NOMO-1 treated with DMSO at 0.1 percent for 48 hours (cell line): ENCODE measurements around the gene OR4C15.

Experiments used
- DNase-seq: peaks from one replicate; lab custom pipeline; 2025; ENCODE audit not compliant: unreplicated experiment; lab: John Stamatoyannopoulos, UW

The OR4C15 gene

GRCh38 chr11:55554169-55554568 is at the start of gene OR4C15:
Gene OR4C15, plus strand, starts transcription at chr11:55554469. Its CDS starts 0 bp downstream, at chr11:55554469.
- DNase-seq = no peak

DNA sequence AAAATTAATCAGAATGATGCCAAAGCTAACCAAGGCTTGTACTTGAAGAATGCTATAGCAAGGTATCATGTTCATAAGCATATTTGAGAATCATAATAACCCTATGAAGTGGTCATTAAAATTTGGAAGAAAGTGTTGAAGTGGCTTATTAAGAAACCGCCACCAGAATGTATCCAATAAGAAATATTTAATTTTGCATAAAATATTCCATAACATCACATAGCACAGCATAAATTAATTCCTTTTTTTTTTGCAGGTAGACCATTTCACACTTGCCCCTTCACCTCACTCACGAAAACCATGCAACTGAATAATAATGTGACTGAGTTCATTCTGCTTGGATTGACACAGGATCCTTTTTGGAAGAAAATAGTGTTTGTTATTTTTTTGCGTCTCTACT is 17.6 kb downstream of the OR4C15 start, which contains the start of gene OR4C16:
OR4C16 (plus strand) TSS at position 301 of the 400 bp plus-strand sequence; CDS start at position 301, 0 bp downstream.
- DNase-seq = no peak

- DNase-seq = peak; percentile 37
Measured at GRCh38 chr11:55572548-55572947, 18.3 kb downstream of the OR4C15 start.
